Activated CD8-positive, alpha-beta T cell treated with anti-CD3 and anti-CD28 coated beads for 36 hours (primary cell): ENCODE measurements around the gene C19orf73. TPM values are rescaled to one million over a fixed set of nuclear protein-coding genes. Genes with fewer than 3 reads are reported as not detected.

Experiments
- ATAC-seq: fragments of 200-7000 bp; cut with Tn5 transposase; one replicate; pipeline ENCODE4 v1.10.0; 2021; ENCODE audit warnings: mild to moderate bottlenecking, moderate library complexity
- CTCF ChIA-PET: fragments of 350-600 bp; sonication (Branson Sonifier 250); formaldehyde crosslinking; loops from one replicate; lab custom pipeline; 2021; ENCODE audit warnings: antibody characterized with exemption; lab: Charles Lee
- POLR2A ChIA-PET: fragments of 350-600 bp; sonication (Branson Sonifier 250); formaldehyde crosslinking; loops from one replicate; lab custom pipeline; 2021; ENCODE audit warnings: antibody characterized with exemption; lab: Charles Lee
- DNase-seq: peaks from one replicate; pipeline ENCODE4 v3.0.0-alpha.2; 2020
- H3K27ac Mint-ChIP-seq: one replicate; pipeline ENCODE4 v1.8.0; 2021; ENCODE audit warnings: mild to moderate bottlenecking, mixed read lengths
- H3K27me3 Mint-ChIP-seq: one replicate; pipeline ENCODE4 v1.8.0; 2021; ENCODE audit warnings: mixed read lengths
- H3K36me3 Mint-ChIP-seq: one replicate; pipeline ENCODE4 v1.8.0; 2021; ENCODE audit warnings: low read depth, mixed read lengths
- H3K4me1 Mint-ChIP-seq: one replicate; pipeline ENCODE4 v1.8.0; 2021; ENCODE audit warnings: low read depth, mixed read lengths
- H3K4me3 Mint-ChIP-seq: one replicate; pipeline ENCODE4 v1.8.0; 2021; ENCODE audit warnings: mild to moderate bottlenecking, moderate library complexity, mixed read lengths
- H3K9me3 Mint-ChIP-seq: one replicate; pipeline ENCODE4 v1.8.0; 2021; ENCODE audit warnings: mixed read lengths
- CTCF ChIP-seq: fragments of 200-600 bp; IDR thresholded peaks from one replicate; pipeline ENCODE4 v1.8.0; 2022; ENCODE audit warnings: antibody characterized with exemption, mild to moderate bottlenecking
- intact Hi-C: fragments of 100-400 bp; cut with micrococcal nuclease; formaldehyde crosslinking; loops from one replicate; pipeline ENCODE4 v1.10.0; 2022
- total RNA-seq, 2 experiments: library from RNA; stranded (reverse); gene quantifications; one replicate each; pipeline ENCODE4 v1.2.3, GENCODE V29; 2021

Gene C19orf73
- total RNA-seq, 2 experiments from 2014 or later = 1.5 to 2.0 TPM

DNA sequence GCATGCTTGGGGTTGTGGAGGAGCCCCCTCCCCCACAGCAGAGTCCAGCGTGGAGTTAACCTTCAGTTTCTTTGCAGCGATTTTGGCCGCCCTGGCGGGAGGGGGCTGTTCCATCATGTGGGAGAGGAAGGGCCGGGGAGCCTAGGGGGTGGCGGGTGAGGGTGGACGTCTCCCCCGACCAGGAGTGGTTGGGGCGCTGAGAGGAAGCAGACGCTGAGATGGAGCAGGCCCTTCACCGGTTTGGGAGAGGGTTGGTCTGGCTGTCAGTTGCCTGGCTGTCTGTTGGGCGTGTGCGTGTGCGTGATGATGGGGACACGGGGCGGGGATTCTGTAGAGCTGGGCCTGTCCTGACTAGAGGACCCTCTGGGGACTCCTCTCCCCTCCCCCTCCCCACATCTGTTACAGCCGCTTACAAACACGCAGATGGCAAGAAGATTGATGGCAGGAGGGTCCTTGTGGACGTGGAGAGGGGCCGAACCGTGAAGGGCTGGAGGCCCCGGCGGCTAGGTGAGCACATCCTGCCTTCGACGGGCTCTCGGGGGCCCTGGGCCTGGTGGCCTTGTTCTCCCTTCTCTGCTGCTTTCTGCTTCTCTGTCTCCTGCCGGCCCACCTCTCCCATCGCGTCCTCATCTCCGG, 14.6 kb downstream of the C19orf73 start:
- no peak for ATAC-seq
- CTCF ChIA-PET = interaction anchor here (0.7 to 2.9 kb wide), 6 partner anchors 10 to 111 kb away, joined by 3 to 41 read pairs (median 12); partner anchors contain the start of genes GYS1, LIN7B and RUVBL2
- POLR2A ChIA-PET = interaction anchor here (1.4 to 3.2 kb wide), 4 partner anchors 10 to 18 kb away, joined by 3 to 14 read pairs (median 10); partner anchors contain the start of gene LIN7B

GRCh38 chr19:49103331-49104085, 15.4 kb downstream of the C19orf73 start:
- intact Hi-C loops = no loop called here
- ChIA-PET CTCF (interaction anchor here (1.7 kb wide), 1 partner anchor 10 kb away, joined by 7 read pairs; the partner anchor contains the start of gene LIN7B), POLR2A (interaction anchor here (0.6 to 1.7 kb wide), 5 partner anchors 8 to 166 kb away, joined by 3 to 5 read pairs (median 4); partner anchors contain the start of gene LIN7B)
- ATAC-seq (no peak), DNase-seq (no peak)
- Mint-ChIP-seq H3K9me3 (no peaks in the 10 kb centered on the region), H3K36me3 (peaks cover 53% of the 10 kb centered on the region), H3K4me3 (no peak overlapping the region), H3K4me1 (peaks cover 6% of the 10 kb centered on the region), H3K27me3 (no peaks in the 10 kb centered on the region), H3K27ac (no peak overlapping the region)
- TF ChIP-seq CTCF = no peak

More for the DNA sequence above, 14.6 kb downstream of the C19orf73 start:
- Mint-ChIP-seq H3K27me3 (no peaks in the 10 kb centered on the region), H3K4me3 (no peak overlapping the region), H3K9me3 (no peaks in the 10 kb centered on the region), H3K27ac (no peak overlapping the region), H3K4me1 (peaks cover 6% of the 10 kb centered on the region), H3K36me3 (peaks cover 54% of the 10 kb centered on the region)
- intact Hi-C loops = no loop called here
- no peak for DNase-seq
- TF ChIP-seq CTCF = no peak

- no peak overlapping the region for H3K4me3 Mint-ChIP-seq
- intact Hi-C loops = no loop called here
- ChIA-PET POLR2A (interaction anchor here (1.2 to 1.7 kb wide), 2 partner anchors 9 to 16 kb away, joined by 4 to 5 read pairs; no protein-coding TSS in a partner anchor), CTCF (interaction anchor here (1.1 to 1.7 kb wide), 2 partner anchors 12 to 124 kb away, joined by 3 to 7 read pairs; partner anchors contain the start of gene LIN7B)
- H3K36me3 Mint-ChIP-seq = peaks cover 54% of the 10 kb centered on the region
- H3K27ac Mint-ChIP-seq = no peak overlapping the region
- no peak for TF ChIP-seq CTCF
- no peak for DNase-seq
- no peaks in the 10 kb centered on the region for H3K9me3 Mint-ChIP-seq
- ATAC-seq = no peak
- no peaks in the 10 kb centered on the region for H3K27me3 Mint-ChIP-seq
- H3K4me1 Mint-ChIP-seq = peaks cover 6% of the 10 kb centered on the region
Measured at GRCh38 chr19:49102303-49102702, 16.6 kb downstream of the C19orf73 start.

GRCh38 chr19:49101160-49101559, 17.8 kb downstream of the C19orf73 start:
- Mint-ChIP-seq H3K4me3 (no peak overlapping the region), H3K27me3 (no peaks in the 10 kb centered on the region), H3K36me3 (peaks cover 47% of the 10 kb centered on the region), H3K9me3 (no peaks in the 10 kb centered on the region), H3K27ac (no peak overlapping the region), H3K4me1 (peaks cover 2% of the 10 kb centered on the region)
- no peak for ATAC-seq
- intact Hi-C loops = no loop called here
- ChIA-PET POLR2A (interaction anchor here (0.9 to 1.0 kb wide), 2 partner anchors 12 to 107 kb away, joined by 3 to 5 read pairs; partner anchors contain the start of genes LIN7B and RUVBL2), CTCF (interaction anchor here (1.4 kb wide), 1 partner anchor 13 kb away, joined by 6 read pairs; the partner anchor contains the start of gene LIN7B)
- DNase-seq = no peak
- TF ChIP-seq CTCF = no peak
